HepG2 (cell line): ENCODE results near the gene MST1R. TPM values are rescaled to one million over a fixed set of nuclear protein-coding genes. Genes with fewer than 3 reads are reported as not detected.
"Not testable (repeated sequence)": the region's sequence is repeated elsewhere in the genome, so short reads cannot be mapped to it uniquely, and the experiment has no call there.

ENCODE experiments used
- ATAC-seq: fragments of 200-7000 bp; cut with Tn5 transposase; 3 replicates; pipeline ENCODE4 v1.9.1; 2020; ENCODE audit warnings: mild to moderate bottlenecking, moderate library complexity
- BruUV-seq: library from RNA; stranded (reverse); fragments of 400-500 nt; replicated peaks from 2 replicates; lab custom pipeline; 2021; lab: Mats Ljungman, UMichigan
- CTCF ChIA-PET: fragments of 300-600 bp; formaldehyde crosslinking; extraction: SDS; loops from one replicate; lab custom pipeline; 2021; ENCODE audit warnings: low total read pairs, inconsistent platforms, low intra/inter-chr PET ratio; lab: Yijun Ruan, JAX
- POLR2A ChIA-PET: fragments of 350-600 bp; sonication (Branson Sonifier 250); formaldehyde crosslinking; loops from one replicate; lab custom pipeline; 2020; ENCODE audit warnings: antibody characterized with exemption, inconsistent platforms; lab: Yijun Ruan, JAX
- DNase-seq: peaks from one replicate; pipeline ENCODE4 v3.0.0-alpha.2; 2015; ENCODE audit warnings: low spot score
- FAIRE-seq: peaks from 3 replicates; lab custom pipeline; 2011; peaks lifted over from hg19 to GRCh38; lab: Jason Lieb, UNC
- H2AFZ ChIP-seq: one replicate; pipeline ENCODE4 v1.6.1; 2011; ENCODE audit warnings: low read length, inconsistent platforms
- H3K27ac ChIP-seq: fragments of 300-600 bp; 3 replicates; pipeline ENCODE4 v1.8.0; 2011; ENCODE audit warnings: mixed run types, mild to moderate bottlenecking, mixed read lengths, low read length, inconsistent platforms; ENCODE audit not compliant: insufficient read depth; ENCODE audit errors: extremely low read length
- H3K27me3 ChIP-seq, 2 experiments: fragments of 200-600 bp in 1 of 2; 2 replicates in 1 of 2; 3 replicates in 1 of 2; pipeline versions ENCODE4 v1.6.0 to v1.8.0; 2011; ENCODE audit warnings: low read length in 2 of 2, mild to moderate bottlenecking in 2 of 2, moderate library complexity in 2 of 2, inconsistent platforms in 1 of 2; ENCODE audit not compliant: insufficient read depth in 2 of 2, control insufficient read depth in 1 of 2
- H3K36me3 ChIP-seq, 2 experiments: fragments of 200-600 bp in 1 of 2; replicated peaks in 1 of 2; 2 replicates in 1 of 2; 3 replicates in 1 of 2; pipeline versions ENCODE4 v1.5.1 to v1.8.0; 2011; ENCODE audit warnings: low read length in 2 of 2, inconsistent platforms in 1 of 2; ENCODE audit not compliant: insufficient read depth in 2 of 2, control insufficient read depth in 1 of 2
- H3K4me1 ChIP-seq: 2 replicates; pipeline ENCODE4 v1.5.1; 2012; ENCODE audit warnings: low read length, inconsistent platforms; ENCODE audit not compliant: insufficient read depth
- H3K4me2 ChIP-seq: 2 replicates; pipeline ENCODE4 v1.6.0; 2011; ENCODE audit warnings: low read depth, low read length, inconsistent platforms
- H3K4me3 ChIP-seq, 3 experiments: fragments of 200-600 bp in 1 of 3; sonication (generic), shearing (Covaris generic) in 1 of 3; replicated peaks in 1 of 3; 2 replicates each; pipeline ENCODE4 v1.5.1; 2011 to 2016; ENCODE audit warnings: low read length in 3 of 3, inconsistent platforms in 2 of 3, low read depth in 2 of 3, mild to moderate bottlenecking in 2 of 3, control low read depth in 1 of 3, mixed read lengths in 1 of 3; ENCODE audit not compliant: insufficient read depth in 1 of 3
- H3K79me2 ChIP-seq: one replicate; pipeline ENCODE4 v1.6.1; 2011; ENCODE audit warnings: low read length, inconsistent platforms; ENCODE audit not compliant: insufficient read depth
- H3K9ac ChIP-seq: 2 replicates; pipeline ENCODE4 v1.6.0; 2011; ENCODE audit warnings: mild to moderate bottlenecking, low read depth, low read length, inconsistent platforms; ENCODE audit not compliant: insufficient read depth
- H3K9me3 ChIP-seq: 2 replicates; pipeline ENCODE4 v1.5.1; 2012; ENCODE audit warnings: mild to moderate bottlenecking, low read length
- H4K20me1 ChIP-seq: 2 replicates; pipeline ENCODE4 v1.6.0; 2011; ENCODE audit warnings: inconsistent platforms, mild to moderate bottlenecking, low read length, moderate library complexity; ENCODE audit not compliant: insufficient read depth
- NPAS2 ChIP-seq: sonication (generic); formaldehyde crosslinking; IDR thresholded peaks from 2 replicates; pipeline ENCODE4 v1.8.0; 2022; ENCODE audit warnings: mild to moderate bottlenecking, missing genetic modification reagents, borderline replicate concordance
- POLR2AphosphoS5 ChIP-seq: IDR thresholded peaks from 2 replicates; pipeline ENCODE4 v1.6.1; 2012; ENCODE audit warnings: low read depth, low read length
- STAG1 ChIP-seq: sonication (generic); formaldehyde crosslinking; IDR thresholded peaks from 2 replicates; pipeline ENCODE4 v1.4.0; 2020; ENCODE audit warnings: missing genetic modification reagents
- ZNF230 ChIP-seq: sonication (generic); formaldehyde crosslinking; IDR thresholded peaks from 2 replicates; pipeline ENCODE4 v1.4.0; 2020; ENCODE audit warnings: mild to moderate bottlenecking, missing genetic modification reagents
- ZNF7 ChIP-seq: IDR thresholded peaks from 2 replicates; pipeline ENCODE4 v1.6.1; 2016; ENCODE audit warnings: missing biosample characterization, missing genetic modification reagents
- WGBS: methylation state at CpG from one replicate; pipeline ENCODE4 v1.1.6; 2017; ENCODE audit warnings: low lambda C conversion rate; 5-methylcytosine and 5-hydroxymethylcytosine counted together
- in situ Hi-C: cut with HindIII; loops from 2 replicates; pipeline ENCODE4 v1.10.0; 2017; ENCODE audit warnings: low pct_unique_long_range_greater_than_20kb; ENCODE audit not compliant: extremely low pct_ligation_motif_present
- intact Hi-C: fragments of 100-400 bp; cut with micrococcal nuclease; formaldehyde crosslinking; loops from one replicate; pipeline ENCODE4 v1.10.0; 2022; ENCODE audit not compliant: unreplicated experiment
- polyA plus RNA-seq, 8 experiments: library from polyadenylated mRNA; depleted of rRNA in 3 of 8; stranded (reverse) in 7 of 8; unstranded in 1 of 8; fragments of >200 nt; fragmentation: Illumina TruSeq in 4 of 8; extraction: Trizol in 4 of 8; gene quantifications; 2 replicates each; pipeline versions ENCODE4 v1.2.1 to v1.2.3, GENCODE V29; 2011 to 2016; ENCODE audit warnings: low read depth in 4 of 8, missing spikeins in 1 of 8, mixed read lengths in 1 of 8; ENCODE audit not compliant: insufficient read depth in 1 of 8
- total RNA-seq, 5 experiments: library from RNA; depleted of rRNA; stranded (reverse); fragments of >200 nt; fragmentation: Illumina TruSeq; extraction: Trizol; gene quantifications; 2 replicates each; pipeline ENCODE4 v1.2.3, GENCODE V29; 2016; ENCODE audit warnings: low read depth in 1 of 5
- TF ChIP-seq, protein P1 (sequence below): sonication (generic); formaldehyde crosslinking; IDR thresholded peaks from 2 replicates; pipeline ENCODE4 v1.4.0; 2020; ENCODE audit warnings: mild to moderate bottlenecking, missing genetic modification reagents
- TF ChIP-seq, protein P2 (sequence below): sonication (generic); formaldehyde crosslinking; IDR thresholded peaks from 2 replicates; pipeline ENCODE4 v1.5.0; 2020; ENCODE audit warnings: missing genetic modification reagents
- TF ChIP-seq, protein P3 (sequence below): sonication (generic); formaldehyde crosslinking; IDR thresholded peaks from 2 replicates; pipeline ENCODE4 v1.4.0; 2020; ENCODE audit warnings: missing genetic modification reagents, mild to moderate bottlenecking, borderline replicate concordance

The MST1R gene
- total and polyA plus RNA-seq, 2 of the 13 experiments (the other 11 are each of a cell fraction or from before 2014, with no cell fraction given) = 0.11 to 0.77 TPM

DNA sequence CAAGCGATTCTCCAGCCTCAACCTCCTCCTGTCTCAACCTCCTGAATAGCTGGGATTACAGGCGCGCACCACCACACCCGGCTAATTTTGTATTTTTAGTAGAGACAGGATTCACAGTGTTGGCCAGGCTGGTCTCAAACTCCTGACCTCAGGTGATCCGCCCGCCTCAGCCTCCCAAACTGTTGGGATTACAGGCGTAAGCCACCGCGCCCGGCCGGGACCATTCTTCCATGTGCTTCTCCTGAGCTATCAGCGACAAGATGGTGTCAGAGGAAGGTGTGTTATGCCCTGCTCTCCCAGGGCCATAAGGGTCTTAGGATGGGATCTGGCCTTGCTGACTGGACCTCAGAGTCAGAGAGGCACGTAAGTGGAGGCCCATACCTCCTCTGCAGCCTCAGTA is 775 bp upstream of the MST1R start:
- ATAC-seq, H3K9ac ChIP-seq, FAIRE-seq, intact Hi-C loops, CTCF ChIA-PET, H3K36me3 ChIP-seq, H3K79me2 ChIP-seq, DNase-seq, POLR2A ChIA-PET, H2AFZ ChIP-seq, H4K20me1 ChIP-seq, H3K9me3 ChIP-seq, H3K27ac ChIP-seq, H3K4me2 ChIP-seq, H3K27me3 ChIP-seq, BruUV-seq: not testable (repeated sequence)
- H3K4me1 ChIP-seq = peaks cover 39% of the 10 kb centered on the region
- peak overlapping the region in 1 of 3 experiments; percentile 34; a peak in 1 of 6 replicates for H3K4me3 ChIP-seq
- in situ Hi-C loops = loop anchor here (10.0 kb wide), 1 partner anchor 100 kb away; the partner anchor contains the start of gene INKA1
- WGBS = 82% methylated on average over 5 of the region's 13 CpGs

DNA sequence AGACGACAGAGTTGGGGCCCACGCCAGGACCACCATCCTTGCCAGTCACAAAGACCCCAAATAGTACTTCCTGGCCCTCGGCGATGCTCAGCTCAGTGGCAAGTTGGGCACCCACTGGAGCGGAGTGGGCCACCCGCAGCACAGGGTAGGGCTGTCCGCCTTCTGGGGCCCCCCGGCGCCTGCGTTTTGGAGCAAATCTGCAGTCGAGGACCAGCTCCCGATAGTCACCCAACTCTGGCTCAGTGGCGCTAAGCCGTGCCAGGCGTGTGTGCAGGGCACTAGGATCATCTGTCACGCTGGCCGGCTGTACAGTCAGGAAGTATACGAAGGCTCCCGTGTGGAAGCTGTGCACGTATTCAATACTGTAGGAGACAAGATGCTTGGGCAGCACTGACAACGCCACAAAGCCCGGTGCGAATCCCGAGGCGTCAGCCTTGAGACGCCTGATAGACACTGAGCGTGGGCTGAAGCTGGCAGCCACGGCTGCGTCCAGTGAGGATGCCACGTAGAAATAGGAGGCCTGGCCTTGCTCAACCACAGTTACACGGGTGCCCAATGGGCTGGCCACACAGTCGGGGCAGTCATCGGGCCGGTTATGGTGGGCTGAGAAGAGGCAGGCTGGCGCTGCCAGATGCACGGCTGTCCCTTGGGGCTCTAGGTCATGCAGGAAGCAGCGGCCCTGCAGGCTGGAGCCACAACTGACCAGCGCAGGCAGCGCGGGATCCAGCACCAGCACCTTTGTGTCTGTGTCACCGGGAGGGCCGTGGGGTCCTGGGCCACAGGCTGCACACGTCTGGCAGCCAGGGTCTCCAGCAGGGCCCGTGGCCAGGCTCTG is 945 bp downstream of the MST1R start:
- no peak for DNase-seq
- TF ChIP-seq, protein P1, sequence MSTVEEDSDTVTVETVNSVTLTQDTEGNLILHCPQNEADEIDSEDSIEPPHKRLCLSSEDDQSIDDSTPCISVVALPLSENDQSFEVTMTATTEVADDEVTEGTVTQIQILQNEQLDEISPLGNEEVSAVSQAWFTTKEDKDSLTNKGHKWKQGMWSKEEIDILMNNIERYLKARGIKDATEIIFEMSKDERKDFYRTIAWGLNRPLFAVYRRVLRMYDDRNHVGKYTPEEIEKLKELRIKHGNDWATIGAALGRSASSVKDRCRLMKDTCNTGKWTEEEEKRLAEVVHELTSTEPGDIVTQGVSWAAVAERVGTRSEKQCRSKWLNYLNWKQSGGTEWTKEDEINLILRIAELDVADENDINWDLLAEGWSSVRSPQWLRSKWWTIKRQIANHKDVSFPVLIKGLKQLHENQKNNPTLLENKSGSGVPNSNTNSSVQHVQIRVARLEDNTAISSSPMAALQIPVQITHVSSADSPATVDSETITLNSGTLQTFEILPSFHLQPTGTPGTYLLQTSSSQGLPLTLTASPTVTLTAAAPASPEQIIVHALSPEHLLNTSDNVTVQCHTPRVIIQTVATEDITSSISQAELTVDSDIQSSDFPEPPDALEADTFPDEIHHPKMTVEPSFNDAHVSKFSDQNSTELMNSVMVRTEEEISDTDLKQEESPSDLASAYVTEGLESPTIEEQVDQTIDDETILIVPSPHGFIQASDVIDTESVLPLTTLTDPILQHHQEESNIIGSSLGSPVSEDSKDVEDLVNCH (CRISPR knock-in tag) = no peak
- TF ChIP-seq POLR2AphosphoS5 = no peak
- TF ChIP-seq, protein P2, sequence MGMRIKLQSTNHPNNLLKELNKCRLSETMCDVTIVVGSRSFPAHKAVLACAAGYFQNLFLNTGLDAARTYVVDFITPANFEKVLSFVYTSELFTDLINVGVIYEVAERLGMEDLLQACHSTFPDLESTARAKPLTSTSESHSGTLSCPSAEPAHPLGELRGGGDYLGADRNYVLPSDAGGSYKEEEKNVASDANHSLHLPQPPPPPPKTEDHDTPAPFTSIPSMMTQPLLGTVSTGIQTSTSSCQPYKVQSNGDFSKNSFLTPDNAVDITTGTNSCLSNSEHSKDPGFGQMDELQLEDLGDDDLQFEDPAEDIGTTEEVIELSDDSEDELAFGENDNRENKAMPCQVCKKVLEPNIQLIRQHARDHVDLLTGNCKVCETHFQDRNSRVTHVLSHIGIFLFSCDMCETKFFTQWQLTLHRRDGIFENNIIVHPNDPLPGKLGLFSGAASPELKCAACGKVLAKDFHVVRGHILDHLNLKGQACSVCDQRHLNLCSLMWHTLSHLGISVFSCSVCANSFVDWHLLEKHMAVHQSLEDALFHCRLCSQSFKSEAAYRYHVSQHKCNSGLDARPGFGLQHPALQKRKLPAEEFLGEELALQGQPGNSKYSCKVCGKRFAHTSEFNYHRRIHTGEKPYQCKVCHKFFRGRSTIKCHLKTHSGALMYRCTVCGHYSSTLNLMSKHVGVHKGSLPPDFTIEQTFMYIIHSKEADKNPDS (CRISPR knock-in tag) = no peak
- TF ChIP-seq STAG1 (CRISPR knock-in tag) = no peak
- TF ChIP-seq ZNF230 (CRISPR knock-in tag) = no peak
- TF ChIP-seq ZNF7 (CRISPR knock-in tag) = no peak
- no peak for TF ChIP-seq NPAS2
- TF ChIP-seq, protein P3, sequence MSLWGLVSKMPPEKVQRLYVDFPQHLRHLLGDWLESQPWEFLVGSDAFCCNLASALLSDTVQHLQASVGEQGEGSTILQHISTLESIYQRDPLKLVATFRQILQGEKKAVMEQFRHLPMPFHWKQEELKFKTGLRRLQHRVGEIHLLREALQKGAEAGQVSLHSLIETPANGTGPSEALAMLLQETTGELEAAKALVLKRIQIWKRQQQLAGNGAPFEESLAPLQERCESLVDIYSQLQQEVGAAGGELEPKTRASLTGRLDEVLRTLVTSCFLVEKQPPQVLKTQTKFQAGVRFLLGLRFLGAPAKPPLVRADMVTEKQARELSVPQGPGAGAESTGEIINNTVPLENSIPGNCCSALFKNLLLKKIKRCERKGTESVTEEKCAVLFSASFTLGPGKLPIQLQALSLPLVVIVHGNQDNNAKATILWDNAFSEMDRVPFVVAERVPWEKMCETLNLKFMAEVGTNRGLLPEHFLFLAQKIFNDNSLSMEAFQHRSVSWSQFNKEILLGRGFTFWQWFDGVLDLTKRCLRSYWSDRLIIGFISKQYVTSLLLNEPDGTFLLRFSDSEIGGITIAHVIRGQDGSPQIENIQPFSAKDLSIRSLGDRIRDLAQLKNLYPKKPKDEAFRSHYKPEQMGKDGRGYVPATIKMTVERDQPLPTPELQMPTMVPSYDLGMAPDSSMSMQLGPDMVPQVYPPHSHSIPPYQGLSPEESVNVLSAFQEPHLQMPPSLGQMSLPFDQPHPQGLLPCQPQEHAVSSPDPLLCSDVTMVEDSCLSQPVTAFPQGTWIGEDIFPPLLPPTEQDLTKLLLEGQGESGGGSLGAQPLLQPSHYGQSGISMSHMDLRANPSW (CRISPR knock-in tag) = no peak

More for the DNA sequence above, 945 bp downstream of the MST1R start:
- intact Hi-C loops = no loop called here
- no peaks in the 10 kb centered on the region for H3K36me3 ChIP-seq
- ATAC-seq (peak; percentile 4), FAIRE-seq (no peak)
- no peak overlapping the region; a peak in 1 of 6 replicates for H3K4me3 ChIP-seq
- H3K79me2 ChIP-seq = no peaks in the 10 kb centered on the region
- BruUV-seq = no TSS peak
- H3K9me3 ChIP-seq = no peaks in the 10 kb centered on the region
- no peak overlapping the region for H3K4me2 ChIP-seq
- in situ Hi-C loops = loop anchor here (10.0 kb wide), 1 partner anchor 98 kb away; the partner anchor contains the start of gene INKA1
- no peak overlapping the region for H2AFZ ChIP-seq
- ChIA-PET CTCF (no interaction called here), POLR2A (interaction anchor here (1.0 to 1.5 kb wide), 2 partner anchors 35 to 37 kb away, joined by 3 read pairs; partner anchors contain the start of gene RBM6)
- no peak overlapping the region for H3K27ac ChIP-seq
- peaks cover 43% of the 10 kb centered on the region for H3K4me1 ChIP-seq
- 75% methylated on average over 15 of the region's 44 CpGs for WGBS
- no peaks in the 10 kb centered on the region for H4K20me1 ChIP-seq
- H3K27me3 ChIP-seq = 0 out of 5 replicates have a peak, but pooled peaks cover 0 to 1% of the 10 kb centered on the region in 2 experiments
- H3K9ac ChIP-seq = no peak overlapping the region
